Activated effector memory CD4-positive, alpha-beta T cell treated with Interleukin-2 at 50 U/mL for 16 hours (primary cell): ENCODE data around the gene ACSM5.

Source experiments
- DNase-seq: peaks from one replicate; pipeline ENCODE4 v3.0.0-alpha.2; 2020

The ACSM5 gene

GRCh38 chr16:20409398-20410120 lies at the start of gene ACSM5:
ACSM5 (plus strand) TSS chr16:20409534; CDS start chr16:20411485, 1,951 bp downstream.
- DNase-seq: no peak

GRCh38 chr16:20359997-20360396 lies 49.3 kb upstream of the ACSM5 start:
- DNase-seq: no peak

GRCh38 chr16:20363191-20363590 lies 46.1 kb upstream of the ACSM5 start:
- no peak for DNase-seq

GRCh38 chr16:20364051-20364450 lies 45.3 kb upstream of the ACSM5 start:
- no peak for DNase-seq

GRCh38 chr16:20369452-20370054 lies 39.8 kb upstream of the ACSM5 start:
- no peak for DNase-seq

GRCh38 chr16:20372701-20373100 lies 36.6 kb upstream of the ACSM5 start:
- DNase-seq: no peak

- no peak for DNase-seq
Measured at GRCh38 chr16:20377181-20377580, 32.2 kb upstream of the ACSM5 start.

- DNase-seq: no peak
Measured at GRCh38 chr16:20380782-20381181, 28.6 kb upstream of the ACSM5 start.

- DNase-seq: no peak
Measured at GRCh38 chr16:20382202-20382948, 27.0 kb upstream of the ACSM5 start.

GRCh38 chr16:20383106-20384029 lies 26.0 kb upstream of the ACSM5 start:
- no peak for DNase-seq

GRCh38 chr16:20385844-20386832 lies 23.2 kb upstream of the ACSM5 start:
- DNase-seq: peak; percentile 12

- DNase-seq: no peak
Measured at GRCh38 chr16:20387978-20388377, 21.4 kb upstream of the ACSM5 start.

GRCh38 chr16:20388854-20389253 lies 20.5 kb upstream of the ACSM5 start:
- no peak for DNase-seq

- no peak for DNase-seq
Measured at GRCh38 chr16:20391045-20391444, 18.3 kb upstream of the ACSM5 start.

GRCh38 chr16:20393801-20394577 lies 15.3 kb upstream of the ACSM5 start:
- DNase-seq: no peak

- no peak for DNase-seq
Measured at GRCh38 chr16:20395946-20396345, 13.4 kb upstream of the ACSM5 start.

GRCh38 chr16:20396846-20397467 lies 12.4 kb upstream of the ACSM5 start:
- DNase-seq: no peak

- DNase-seq: no peak
Measured at GRCh38 chr16:20397468-20398074, 11.8 kb upstream of the ACSM5 start.

- DNase-seq: no peak
Measured at GRCh38 chr16:20398603-20399002, 10.7 kb upstream of the ACSM5 start.

- no peak for DNase-seq
Measured at GRCh38 chr16:20399185-20399584, 10.1 kb upstream of the ACSM5 start.
